GM12878 (cell line): ENCODE data around the gene MEI1. TPM values are rescaled to one million over a fixed set of nuclear protein-coding genes. Genes with fewer than 3 reads are reported as not detected.

ENCODE experiments used
- BMI1 ChIP-seq: fragments of 450-650 bp; IDR thresholded peaks from 2 replicates; pipeline ENCODE4 v1.6.1; 2016; ENCODE audit warnings: mild to moderate bottlenecking, moderate library complexity, borderline replicate concordance
- CREB1 ChIP-seq: IDR thresholded peaks from 2 replicates; pipeline ENCODE4 v1.6.1; 2012; ENCODE audit warnings: low read depth, mild to moderate bottlenecking, inconsistent platforms
- DPF2 ChIP-seq: fragments of 450-650 bp; IDR thresholded peaks from 2 replicates; pipeline ENCODE4 v1.6.1; 2017; ENCODE audit warnings: mild to moderate bottlenecking
- MXI1 ChIP-seq: fragments of 150-350 bp; IDR thresholded peaks from 2 replicates; pipeline ENCODE4 v1.6.1; 2011; ENCODE audit warnings: low read depth, mild to moderate bottlenecking, inconsistent platforms, low read length, improper control_type of control experiment
- NFYA ChIP-seq: IDR thresholded peaks from 2 replicates; pipeline ENCODE4 v1.6.1; 2011; ENCODE audit warnings: low read depth, mild to moderate bottlenecking, low read length, improper control_type of control experiment, borderline replicate concordance
- NRF1 ChIP-seq: conservative IDR thresholded peaks from 2 replicates; pipeline ENCODE4 v1.6.1; 2011; ENCODE audit warnings: mild to moderate bottlenecking, low read depth, low read length, improper control_type of control experiment
- RELB ChIP-seq: fragments of 450-650 bp; IDR thresholded peaks from 2 replicates; pipeline ENCODE4 v1.6.1; 2017; ENCODE audit warnings: low read depth, mild to moderate bottlenecking, moderate library complexity
- RUNX3 ChIP-seq: IDR thresholded peaks from 2 replicates; pipeline ENCODE4 v1.6.1; 2012; ENCODE audit warnings: low read length, inconsistent platforms
- SP1 ChIP-seq: IDR thresholded peaks from one replicate; pipeline ENCODE4 v1.6.1; 2011; ENCODE audit warnings: low read depth, low read length
- SPI1 ChIP-seq: IDR thresholded peaks from 2 replicates; pipeline ENCODE4 v1.6.1; 2011; ENCODE audit warnings: low read depth, mild to moderate bottlenecking, low read length, moderate library complexity, borderline replicate concordance; ENCODE audit not compliant: insufficient read depth
- SREBF2 ChIP-seq: IDR thresholded peaks from 2 replicates; pipeline ENCODE4 v1.6.1; 2012; ENCODE audit warnings: mild to moderate bottlenecking, low read length
- USF2 ChIP-seq: IDR thresholded peaks from 2 replicates; pipeline ENCODE4 v1.6.1; 2011; ENCODE audit warnings: low read depth, low read length, improper control_type of control experiment, borderline replicate concordance
- ZBTB4 ChIP-seq: fragments of 450-650 bp; formaldehyde crosslinking; IDR thresholded peaks from 2 replicates; pipeline ENCODE4 v1.4.0; 2022; ENCODE audit warnings: mild to moderate bottlenecking, moderate library complexity
- ZNF687 ChIP-seq: fragments of 450-650 bp; IDR thresholded peaks from 2 replicates; pipeline ENCODE4 v1.6.1; 2017; ENCODE audit warnings: mild to moderate bottlenecking, moderate library complexity
- polyA plus RNA-seq, 11 experiments: library from polyadenylated mRNA; depleted of rRNA in 4 of 11; unstranded in 6 of 11; stranded (reverse) in 5 of 11; fragments of >200 nt; fragmentation: Nextera tagmentation in 4 of 11; fragmentation: Illumina TruSeq in 1 of 11; extraction: Ambion mirVana in 4 of 11; extraction: Trizol in 1 of 11; gene quantifications; 1 replicate in 1 of 11; 2 replicates in 10 of 11; pipeline versions ENCODE4 v1.2.1 to v1.2.3, GENCODE V29; 2011 to 2016; ENCODE audit warnings: inconsistent platforms in 2 of 11, missing spikeins in 2 of 11, low read depth in 1 of 11
- total RNA-seq, 4 experiments: library from RNA; depleted of rRNA in 3 of 4; stranded (reverse); fragments of >200 nt in 3 of 4; fragmentation: Illumina TruSeq in 1 of 4; extraction: Trizol in 1 of 4; gene quantifications; 2 replicates each; pipeline versions ENCODE4 v1.2.1 to v1.2.3, GENCODE V29; 2013 to 2021
- TF ChIP-seq, protein P1 (sequence below): fragments of 450-650 bp; IDR thresholded peaks from 2 replicates; pipeline ENCODE4 v1.6.1; 2017; ENCODE audit warnings: antibody characterized with exemption, mild to moderate bottlenecking, moderate library complexity

The MEI1 gene
- total and polyA plus RNA-seq, 10 of the 15 experiments (the other 5 are each of a cell fraction or from before 2014, with no cell fraction given), result 27.9 to 48.9 (median 35.8) TPM

DNA sequence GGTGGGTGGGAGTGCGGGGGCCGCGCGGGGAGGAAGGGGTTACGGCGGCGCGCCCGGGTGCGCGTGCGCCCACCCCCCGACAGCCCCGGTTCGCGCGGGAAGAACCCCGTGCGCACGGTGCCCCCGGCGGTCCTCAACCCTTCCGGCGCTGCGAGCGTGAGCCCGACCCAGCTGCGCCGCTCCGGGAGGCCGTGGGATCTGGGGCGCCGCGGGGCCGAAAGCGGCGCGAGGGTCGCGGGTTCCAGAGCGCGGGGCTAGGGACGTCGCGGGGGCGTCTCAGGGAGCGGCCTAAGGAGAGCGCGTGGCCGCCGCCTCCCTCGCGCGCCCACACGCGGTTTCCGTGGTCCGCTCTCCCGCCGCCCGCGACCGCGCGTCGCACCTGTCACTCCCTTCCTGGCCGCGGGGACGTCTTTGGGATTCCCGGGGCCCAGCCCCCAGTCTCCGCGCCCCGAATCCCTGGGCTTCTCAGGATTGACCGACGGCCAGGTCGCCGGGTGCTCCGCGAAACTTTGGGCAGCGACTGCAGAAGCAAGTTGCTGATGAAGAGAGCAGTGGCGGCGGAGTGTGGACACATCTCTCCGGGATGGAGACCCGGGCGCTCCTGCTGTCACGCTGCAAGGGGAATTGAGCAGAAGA lies 134.2 kb downstream of the MEI1 start (continued):
- TF ChIP-seq, protein P1, sequence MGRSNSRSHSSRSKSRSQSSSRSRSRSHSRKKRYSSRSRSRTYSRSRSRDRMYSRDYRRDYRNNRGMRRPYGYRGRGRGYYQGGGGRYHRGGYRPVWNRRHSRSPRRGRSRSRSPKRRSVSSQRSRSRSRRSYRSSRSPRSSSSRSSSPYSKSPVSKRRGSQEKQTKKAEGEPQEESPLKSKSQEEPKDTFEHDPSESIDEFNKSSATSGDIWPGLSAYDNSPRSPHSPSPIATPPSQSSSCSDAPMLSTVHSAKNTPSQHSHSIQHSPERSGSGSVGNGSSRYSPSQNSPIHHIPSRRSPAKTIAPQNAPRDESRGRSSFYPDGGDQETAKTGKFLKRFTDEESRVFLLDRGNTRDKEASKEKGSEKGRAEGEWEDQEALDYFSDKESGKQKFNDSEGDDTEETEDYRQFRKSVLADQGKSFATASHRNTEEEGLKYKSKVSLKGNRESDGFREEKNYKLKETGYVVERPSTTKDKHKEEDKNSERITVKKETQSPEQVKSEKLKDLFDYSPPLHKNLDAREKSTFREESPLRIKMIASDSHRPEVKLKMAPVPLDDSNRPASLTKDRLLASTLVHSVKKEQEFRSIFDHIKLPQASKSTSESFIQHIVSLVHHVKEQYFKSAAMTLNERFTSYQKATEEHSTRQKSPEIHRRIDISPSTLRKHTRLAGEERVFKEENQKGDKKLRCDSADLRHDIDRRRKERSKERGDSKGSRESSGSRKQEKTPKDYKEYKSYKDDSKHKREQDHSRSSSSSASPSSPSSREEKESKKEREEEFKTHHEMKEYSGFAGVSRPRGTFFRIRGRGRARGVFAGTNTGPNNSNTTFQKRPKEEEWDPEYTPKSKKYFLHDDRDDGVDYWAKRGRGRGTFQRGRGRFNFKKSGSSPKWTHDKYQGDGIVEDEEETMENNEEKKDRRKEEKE, result no peak
- TF ChIP-seq RUNX3, result peak; percentile 86
- TF ChIP-seq DPF2, result peak; percentile 91
- TF ChIP-seq ZNF687, result peak; percentile 33
- no peak for TF ChIP-seq NRF1
- TF ChIP-seq CREB1, result peak; percentile 44; the same call in 1 of the 2 replicates
- no peak for TF ChIP-seq USF2
- TF ChIP-seq ZBTB4 (CRISPR knock-in tag), result no peak
- TF ChIP-seq RELB, result peak; percentile 44; the same call in 1 of the 2 replicates
- TF ChIP-seq BMI1, result no peak
- TF ChIP-seq SP1, result no peak
- no peak for TF ChIP-seq SREBF2
- TF ChIP-seq SPI1, result no peak
- TF ChIP-seq NFYA, result no peak
- 0 out of 2 replicates have a peak, but pooled peaks have one; percentile 45 for TF ChIP-seq MXI1
